Neural cell (in vitro differentiated cells): Measurements from ENCODE around the gene DCAF5. TPM values are rescaled to one million over a fixed set of nuclear protein-coding genes. Genes with fewer than 3 reads are reported as not detected.

Source experiments
- H2AFZ ChIP-seq: fragments of 200-600, 300-800 bp; sonication (generic), shearing (Covaris generic); 2 replicates; pipeline ENCODE4 v1.6.0; 2014; ENCODE audit warnings: low read depth, mild to moderate bottlenecking, antibody characterized with exemption, low read length, moderate library complexity
- H3F3A ChIP-seq: fragments of 200-600 bp; shearing (Covaris generic); 2 replicates; pipeline ENCODE4 v1.6.1; 2016; ENCODE audit warnings: mild to moderate bottlenecking, moderate library complexity, mixed read lengths, antibody characterized with exemption, low read length; ENCODE audit not compliant: insufficient read depth, poor library complexity, severe bottlenecking
- H3K27ac ChIP-seq: fragments of 200-600, 300-800 bp; sonication (generic), shearing (Covaris generic); 2 replicates; pipeline ENCODE4 v1.5.1; 2014; ENCODE audit warnings: mild to moderate bottlenecking, low read length, moderate library complexity
- H3K27me3 ChIP-seq: fragments of 300-800, 200-600 bp; sonication (generic), shearing (Covaris generic); 2 replicates; pipeline ENCODE4 v1.6.0; 2014; ENCODE audit warnings: mild to moderate bottlenecking, low read depth, low read length, moderate library complexity; ENCODE audit not compliant: insufficient read depth
- H3K36me3 ChIP-seq: fragments of 300-800, 200-600 bp; sonication (generic), shearing (Covaris generic); 2 replicates; pipeline ENCODE4 v1.5.1; 2014; ENCODE audit warnings: mild to moderate bottlenecking, antibody characterized with exemption, low read length, moderate library complexity; ENCODE audit not compliant: insufficient read depth
- H3K4me2 ChIP-seq: fragments of 300-800, 200-600 bp; sonication (generic), shearing (Covaris generic); 2 replicates; pipeline ENCODE4 v1.6.0; 2014; ENCODE audit warnings: mild to moderate bottlenecking, low read length
- H3K4me3 ChIP-seq: fragments of 300-800, 200-600 bp; sonication (generic), shearing (Covaris generic); 2 replicates; pipeline ENCODE4 v1.5.1; 2014; ENCODE audit warnings: mild to moderate bottlenecking, low read length, moderate library complexity
- H3K79me2 ChIP-seq: fragments of 200-600 bp; shearing (Covaris generic); replicated peaks from 2 replicates; pipeline ENCODE4 v1.6.0; 2014; ENCODE audit warnings: mild to moderate bottlenecking, low read length, moderate library complexity; ENCODE audit not compliant: insufficient read depth
- H3K9ac ChIP-seq: fragments of 300-800, 200-600 bp; sonication (generic), shearing (Covaris generic); 2 replicates; pipeline ENCODE4 v1.6.1; 2016; ENCODE audit warnings: mild to moderate bottlenecking, low read length, mixed read lengths
- H3K9me2 ChIP-seq: fragments of 200-600 bp; shearing (Covaris generic); 2 replicates; pipeline ENCODE4 v1.6.1; 2016; ENCODE audit warnings: mild to moderate bottlenecking, low read length, mixed read lengths; ENCODE audit not compliant: insufficient read depth
- H3K9me3 ChIP-seq: fragments of 200-600, 300-800 bp; sonication (generic), shearing (Covaris generic); 2 replicates; pipeline ENCODE4 v1.6.1; 2016; ENCODE audit warnings: mild to moderate bottlenecking, mixed run types, low read length, moderate library complexity, mixed read lengths
- H4K20me1 ChIP-seq: fragments of 200-600 bp; shearing (Covaris generic); 2 replicates; pipeline ENCODE4 v1.6.1; 2016; ENCODE audit warnings: mild to moderate bottlenecking, mixed run types; ENCODE audit not compliant: insufficient read depth
- EP300 ChIP-seq: fragments of 450-650 bp; conservative IDR thresholded peaks from 2 replicates; pipeline ENCODE4 v1.6.1; 2014; ENCODE audit warnings: antibody characterized with exemption, mild to moderate bottlenecking, moderate library complexity; ENCODE audit not compliant: poor library complexity, severe bottlenecking
- EZH2 ChIP-seq: fragments of 200-600, 300-800 bp; shearing (Covaris generic), sonication (generic); IDR thresholded peaks from 2 replicates; pipeline ENCODE4 v1.6.1; 2014; ENCODE audit warnings: antibody characterized with exemption, low read length, borderline replicate concordance, mild to moderate bottlenecking; ENCODE audit not compliant: insufficient read depth, poor library complexity, severe bottlenecking
- MXI1 ChIP-seq: fragments of 450-650 bp; conservative IDR thresholded peaks from 2 replicates; pipeline ENCODE4 v1.6.1; 2014; ENCODE audit warnings: antibody characterized with exemption, mild to moderate bottlenecking; ENCODE audit not compliant: poor library complexity, severe bottlenecking
- POLR2AphosphoS5 ChIP-seq: IDR thresholded peaks from 2 replicates; pipeline ENCODE4 v1.6.1; 2012
- RAD21 ChIP-seq: fragments of 450-650 bp; conservative IDR thresholded peaks from 2 replicates; pipeline ENCODE4 v1.6.1; 2014; ENCODE audit warnings: antibody characterized with exemption, mild to moderate bottlenecking, moderate library complexity
- SMC3 ChIP-seq: fragments of 450-650 bp; conservative IDR thresholded peaks from 2 replicates; pipeline ENCODE4 v1.6.1; 2014; ENCODE audit warnings: antibody characterized with exemption, mild to moderate bottlenecking, moderate library complexity; ENCODE audit not compliant: poor library complexity
- TAF1 ChIP-seq: IDR thresholded peaks from 2 replicates; pipeline ENCODE4 v1.6.1; 2012; ENCODE audit warnings: low read depth
- polyA plus RNA-seq: library from polyadenylated mRNA; depleted of rRNA; stranded (reverse); fragments of >200 nt; gene quantifications from 2 replicates; pipeline ENCODE4 v1.2.3, GENCODE V29; 2014
- TF ChIP-seq, protein P1 (sequence below): IDR thresholded peaks from 2 replicates; pipeline ENCODE4 v1.6.1; 2012; ENCODE audit warnings: borderline replicate concordance
- TF ChIP-seq, protein P2 (sequence below): fragments of 450-650 bp; IDR thresholded peaks from 2 replicates; pipeline ENCODE4 v1.5.1; 2014; ENCODE audit warnings: antibody characterized with exemption, mild to moderate bottlenecking, moderate library complexity; ENCODE audit not compliant: poor library complexity, severe bottlenecking

DCAF5 gene
- polyA plus RNA-seq, 1 donor from 2014 or later: 33.5 TPM

DNA sequence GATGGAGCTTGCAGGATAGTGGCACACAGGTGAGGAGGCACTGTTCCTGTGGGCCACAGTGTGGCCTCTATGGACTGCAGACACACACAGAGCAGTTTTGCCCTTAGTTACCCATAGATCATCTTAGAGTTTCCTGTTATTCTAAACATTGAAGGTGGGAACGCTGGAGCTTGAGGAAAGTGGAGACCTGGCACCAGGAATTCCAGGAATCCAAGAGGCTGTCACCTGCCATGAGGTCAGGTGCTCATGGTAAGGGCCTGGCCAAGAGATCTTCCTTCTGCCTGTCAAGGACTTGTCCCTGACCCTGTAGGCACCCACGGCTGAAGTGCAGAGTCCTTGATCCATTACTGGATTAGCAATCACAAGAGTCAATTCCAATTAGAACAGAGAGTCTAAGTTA lies 108.6 kb downstream of the DCAF5 start:
- no peak overlapping the region for H2AFZ ChIP-seq
- H3K4me3 ChIP-seq: no peak overlapping the region
- H3K27ac ChIP-seq: no peak overlapping the region
- TF ChIP-seq TAF1: no peak
- TF ChIP-seq POLR2AphosphoS5: no peak
- TF ChIP-seq EZH2: no peak
- TF ChIP-seq, protein P1, sequence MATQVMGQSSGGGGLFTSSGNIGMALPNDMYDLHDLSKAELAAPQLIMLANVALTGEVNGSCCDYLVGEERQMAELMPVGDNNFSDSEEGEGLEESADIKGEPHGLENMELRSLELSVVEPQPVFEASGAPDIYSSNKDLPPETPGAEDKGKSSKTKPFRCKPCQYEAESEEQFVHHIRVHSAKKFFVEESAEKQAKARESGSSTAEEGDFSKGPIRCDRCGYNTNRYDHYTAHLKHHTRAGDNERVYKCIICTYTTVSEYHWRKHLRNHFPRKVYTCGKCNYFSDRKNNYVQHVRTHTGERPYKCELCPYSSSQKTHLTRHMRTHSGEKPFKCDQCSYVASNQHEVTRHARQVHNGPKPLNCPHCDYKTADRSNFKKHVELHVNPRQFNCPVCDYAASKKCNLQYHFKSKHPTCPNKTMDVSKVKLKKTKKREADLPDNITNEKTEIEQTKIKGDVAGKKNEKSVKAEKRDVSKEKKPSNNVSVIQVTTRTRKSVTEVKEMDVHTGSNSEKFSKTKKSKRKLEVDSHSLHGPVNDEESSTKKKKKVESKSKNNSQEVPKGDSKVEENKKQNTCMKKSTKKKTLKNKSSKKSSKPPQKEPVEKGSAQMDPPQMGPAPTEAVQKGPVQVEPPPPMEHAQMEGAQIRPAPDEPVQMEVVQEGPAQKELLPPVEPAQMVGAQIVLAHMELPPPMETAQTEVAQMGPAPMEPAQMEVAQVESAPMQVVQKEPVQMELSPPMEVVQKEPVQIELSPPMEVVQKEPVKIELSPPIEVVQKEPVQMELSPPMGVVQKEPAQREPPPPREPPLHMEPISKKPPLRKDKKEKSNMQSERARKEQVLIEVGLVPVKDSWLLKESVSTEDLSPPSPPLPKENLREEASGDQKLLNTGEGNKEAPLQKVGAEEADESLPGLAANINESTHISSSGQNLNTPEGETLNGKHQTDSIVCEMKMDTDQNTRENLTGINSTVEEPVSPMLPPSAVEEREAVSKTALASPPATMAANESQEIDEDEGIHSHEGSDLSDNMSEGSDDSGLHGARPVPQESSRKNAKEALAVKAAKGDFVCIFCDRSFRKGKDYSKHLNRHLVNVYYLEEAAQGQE: no peak
- no peak for TF ChIP-seq RAD21
- no peak for TF ChIP-seq EP300
- TF ChIP-seq, protein P2, sequence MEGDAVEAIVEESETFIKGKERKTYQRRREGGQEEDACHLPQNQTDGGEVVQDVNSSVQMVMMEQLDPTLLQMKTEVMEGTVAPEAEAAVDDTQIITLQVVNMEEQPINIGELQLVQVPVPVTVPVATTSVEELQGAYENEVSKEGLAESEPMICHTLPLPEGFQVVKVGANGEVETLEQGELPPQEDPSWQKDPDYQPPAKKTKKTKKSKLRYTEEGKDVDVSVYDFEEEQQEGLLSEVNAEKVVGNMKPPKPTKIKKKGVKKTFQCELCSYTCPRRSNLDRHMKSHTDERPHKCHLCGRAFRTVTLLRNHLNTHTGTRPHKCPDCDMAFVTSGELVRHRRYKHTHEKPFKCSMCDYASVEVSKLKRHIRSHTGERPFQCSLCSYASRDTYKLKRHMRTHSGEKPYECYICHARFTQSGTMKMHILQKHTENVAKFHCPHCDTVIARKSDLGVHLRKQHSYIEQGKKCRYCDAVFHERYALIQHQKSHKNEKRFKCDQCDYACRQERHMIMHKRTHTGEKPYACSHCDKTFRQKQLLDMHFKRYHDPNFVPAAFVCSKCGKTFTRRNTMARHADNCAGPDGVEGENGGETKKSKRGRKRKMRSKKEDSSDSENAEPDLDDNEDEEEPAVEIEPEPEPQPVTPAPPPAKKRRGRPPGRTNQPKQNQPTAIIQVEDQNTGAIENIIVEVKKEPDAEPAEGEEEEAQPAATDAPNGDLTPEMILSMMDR: no peak
- no peak for TF ChIP-seq MXI1
- TF ChIP-seq SMC3: no peak
- no peaks in the 10 kb centered on the region for H3K27me3 ChIP-seq
- H4K20me1 ChIP-seq: no peaks in the 10 kb centered on the region
- H3K79me2 ChIP-seq: no peaks in the 10 kb centered on the region
- H3K9me3 ChIP-seq: no peaks in the 10 kb centered on the region
- no peaks in the 10 kb centered on the region for H3F3A ChIP-seq
- H3K9ac ChIP-seq: no peak overlapping the region
- H3K9me2 ChIP-seq: no peaks in the 10 kb centered on the region
- H3K4me2 ChIP-seq: no peak overlapping the region
- no peaks in the 10 kb centered on the region for H3K36me3 ChIP-seq

DNA sequence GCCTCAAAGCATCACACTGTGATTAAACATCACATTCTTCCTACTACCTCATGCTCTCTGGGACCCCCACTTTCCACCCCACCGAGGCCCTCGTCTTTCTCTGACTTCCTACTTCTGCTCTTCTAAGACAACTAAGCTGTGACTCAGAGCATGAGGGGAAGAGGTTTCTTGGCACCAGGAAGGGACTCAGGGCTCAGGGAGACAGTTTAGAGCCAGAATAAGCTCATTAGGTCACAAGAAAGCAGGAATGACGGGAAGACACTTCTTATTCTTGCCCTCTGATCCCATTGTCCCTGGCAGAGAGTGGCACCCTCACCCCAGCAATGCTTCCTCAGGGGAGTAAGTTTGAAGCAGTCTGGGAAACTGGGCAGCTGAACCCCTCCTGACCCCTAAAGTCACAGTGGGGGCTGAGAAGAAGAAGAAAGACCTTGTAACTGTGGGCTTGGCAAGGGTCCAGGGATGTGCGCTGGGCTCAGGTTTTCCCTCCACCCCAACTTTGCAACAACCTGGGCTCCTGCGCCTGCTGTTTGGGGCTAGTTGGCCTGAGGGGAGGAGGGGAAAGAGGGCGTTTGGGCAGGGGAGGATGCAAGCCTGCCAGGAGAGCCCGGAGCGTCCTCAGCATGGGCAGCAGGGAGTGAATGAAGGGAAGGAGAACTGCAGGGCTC lies 109.2 kb downstream of the DCAF5 start:
- H2AFZ ChIP-seq: no peak overlapping the region
- no peaks in the 10 kb centered on the region for H3K36me3 ChIP-seq
- H3K27me3 ChIP-seq: no peaks in the 10 kb centered on the region
- H3K9ac ChIP-seq: no peak overlapping the region
- TF ChIP-seq POLR2AphosphoS5 (no peak), TAF1 (no peak), EP300 (no peak), EZH2 (no peak), MXI1 (no peak), RAD21 (no peak), SMC3 (no peak)
- TF ChIP-seq, protein P1: no peak
- TF ChIP-seq, protein P2: no peak
- no peaks in the 10 kb centered on the region for H3K79me2 ChIP-seq
- no peaks in the 10 kb centered on the region for H3F3A ChIP-seq
- no peaks in the 10 kb centered on the region for H4K20me1 ChIP-seq
- no peak overlapping the region for H3K27ac ChIP-seq
- H3K4me3 ChIP-seq: no peak overlapping the region
- H3K4me2 ChIP-seq: no peak overlapping the region
- no peaks in the 10 kb centered on the region for H3K9me2 ChIP-seq
- no peaks in the 10 kb centered on the region for H3K9me3 ChIP-seq
